ENCODE results near the gene NRP1. TPM values are rescaled to one million over a fixed set of nuclear protein-coding genes. Genes with fewer than 3 reads are reported as not detected.

The NRP1 gene
- total RNA-seq, 4 donors from 2014 or later = 20.4 to 29.0 (median 22.1) TPM

DNA sequence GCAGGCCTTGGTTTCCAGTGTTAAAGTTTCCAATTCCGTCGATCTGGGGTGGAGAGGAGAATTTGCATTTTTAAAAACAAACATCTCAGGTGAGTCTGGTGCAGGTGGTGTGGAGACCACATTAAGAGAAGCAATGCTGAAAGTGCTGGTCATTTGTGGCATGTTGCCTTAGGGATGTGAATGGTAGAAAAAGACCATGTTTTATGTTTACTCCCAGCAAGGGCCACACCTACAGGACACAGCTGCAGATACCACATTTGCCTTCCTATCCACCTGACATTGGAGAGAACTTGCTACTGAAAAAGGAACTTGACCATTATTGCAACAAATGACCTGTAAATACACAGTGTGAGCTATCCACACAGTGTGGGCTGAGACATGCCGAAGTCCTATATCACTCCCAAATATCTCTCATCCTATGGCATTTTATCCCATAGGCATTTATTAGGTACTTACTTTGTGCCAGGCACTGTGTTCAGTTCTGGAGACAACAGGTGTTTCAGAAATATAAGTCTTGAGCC is 183.1 kb downstream of the NRP1 start:
- Histone ChIP-seq H3K36me3 (no peaks in the 10 kb centered on the region), H3K27me3 (no peaks in the 10 kb centered on the region), H3K4me3 (no peak overlapping the region), H3K27ac (no peak overlapping the region), H3K9me3 (no peaks in the 10 kb centered on the region), H3K4me1 (no peaks in the 10 kb centered on the region)
- intact Hi-C loops (cut with DNase I; ENCODE audit: low total_unique reads) (no loop called here), in situ Hi-C loops (cut with MboI; ENCODE audit: low sequenced_read_pairs in 4 of 4) (no loop called here)
- ATAC-seq (no peak), DNase-seq (no peak)
- TF ChIP-seq, protein P1, sequence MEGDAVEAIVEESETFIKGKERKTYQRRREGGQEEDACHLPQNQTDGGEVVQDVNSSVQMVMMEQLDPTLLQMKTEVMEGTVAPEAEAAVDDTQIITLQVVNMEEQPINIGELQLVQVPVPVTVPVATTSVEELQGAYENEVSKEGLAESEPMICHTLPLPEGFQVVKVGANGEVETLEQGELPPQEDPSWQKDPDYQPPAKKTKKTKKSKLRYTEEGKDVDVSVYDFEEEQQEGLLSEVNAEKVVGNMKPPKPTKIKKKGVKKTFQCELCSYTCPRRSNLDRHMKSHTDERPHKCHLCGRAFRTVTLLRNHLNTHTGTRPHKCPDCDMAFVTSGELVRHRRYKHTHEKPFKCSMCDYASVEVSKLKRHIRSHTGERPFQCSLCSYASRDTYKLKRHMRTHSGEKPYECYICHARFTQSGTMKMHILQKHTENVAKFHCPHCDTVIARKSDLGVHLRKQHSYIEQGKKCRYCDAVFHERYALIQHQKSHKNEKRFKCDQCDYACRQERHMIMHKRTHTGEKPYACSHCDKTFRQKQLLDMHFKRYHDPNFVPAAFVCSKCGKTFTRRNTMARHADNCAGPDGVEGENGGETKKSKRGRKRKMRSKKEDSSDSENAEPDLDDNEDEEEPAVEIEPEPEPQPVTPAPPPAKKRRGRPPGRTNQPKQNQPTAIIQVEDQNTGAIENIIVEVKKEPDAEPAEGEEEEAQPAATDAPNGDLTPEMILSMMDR (IDR thresholded peaks at IDR 0.05 in 4 of 5, conservative IDR thresholded peaks at IDR 0.05 in 1 of 5) = no peak
- no peak for TF ChIP-seq POLR2A (IDR thresholded peaks at IDR 0.05)

DNA sequence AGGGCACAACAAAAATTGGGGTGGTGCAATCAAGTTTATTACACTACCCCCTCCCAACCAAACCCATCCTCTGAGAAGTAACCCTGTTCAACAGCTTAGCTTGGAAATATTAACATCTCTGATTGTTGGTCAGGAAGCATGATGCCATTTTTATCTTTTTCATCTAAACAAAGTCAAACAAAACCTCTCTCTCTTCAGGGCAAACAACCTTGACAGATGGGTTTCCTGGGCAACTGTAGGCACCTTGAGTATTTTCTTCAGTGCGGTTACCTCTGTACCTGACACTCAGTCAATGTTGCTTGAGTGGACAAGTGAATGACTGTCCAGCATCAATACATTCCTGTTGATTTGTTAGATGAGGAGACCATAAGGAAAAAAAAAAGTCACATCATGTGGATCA is 183.6 kb downstream of the NRP1 start:
- no peaks in the 10 kb centered on the region for H3K4me1 ChIP-seq

DNA sequence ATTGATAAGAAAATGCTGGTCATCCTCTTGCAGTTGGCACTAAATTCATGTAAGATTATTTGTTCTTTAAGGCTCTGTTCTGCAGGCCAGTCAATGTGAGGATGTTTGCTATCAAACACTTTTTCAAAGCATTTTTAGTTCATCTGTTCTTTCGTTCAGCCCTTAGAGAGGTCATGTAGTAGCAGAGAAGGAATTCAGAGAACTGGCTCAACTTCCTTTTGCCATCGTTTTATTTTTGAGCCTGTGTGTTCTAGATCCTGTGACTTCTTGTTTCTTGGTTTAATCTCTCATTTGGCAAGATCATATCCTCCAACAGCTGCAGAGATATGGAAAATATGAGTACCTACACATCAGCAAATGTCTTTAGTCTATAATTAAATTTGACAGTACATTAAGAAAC is 184.3 kb downstream of the NRP1 start:
- H3K27ac ChIP-seq = no peak overlapping the region
- H3K9me3 ChIP-seq = no peaks in the 10 kb centered on the region
- in situ Hi-C loops (cut with MboI; ENCODE audit: low sequenced_read_pairs in 4 of 4) = no loop called here
- DNase-seq = no peak
- H3K4me1 ChIP-seq = no peaks in the 10 kb centered on the region
- H3K4me3 ChIP-seq = no peak overlapping the region
- TF ChIP-seq, protein P1 (IDR thresholded peaks at IDR 0.05 in 4 of 5, conservative IDR thresholded peaks at IDR 0.05 in 1 of 5) = no peak
- TF ChIP-seq POLR2A (IDR thresholded peaks at IDR 0.05) = no peak
- no peak for ATAC-seq
- no peaks in the 10 kb centered on the region for H3K27me3 ChIP-seq
- H3K36me3 ChIP-seq = no peaks in the 10 kb centered on the region
- intact Hi-C loops (cut with DNase I; ENCODE audit: low total_unique reads) = no loop called here

More for the DNA sequence above, 183.6 kb downstream of the NRP1 start:
- TF ChIP-seq, protein P1 (IDR thresholded peaks at IDR 0.05 in 4 of 5, conservative IDR thresholded peaks at IDR 0.05 in 1 of 5) = no peak
- TF ChIP-seq POLR2A (IDR thresholded peaks at IDR 0.05) = no peak
- intact Hi-C loops (cut with DNase I; ENCODE audit: low total_unique reads) = no loop called here
- no peak for DNase-seq
- Histone ChIP-seq H3K27ac (no peak overlapping the region), H3K9me3 (no peaks in the 10 kb centered on the region), H3K36me3 (no peaks in the 10 kb centered on the region), H3K27me3 (no peaks in the 10 kb centered on the region), H3K4me3 (no peak overlapping the region)
- ATAC-seq = no peak
- in situ Hi-C loops (cut with MboI; ENCODE audit: low sequenced_read_pairs in 4 of 4) = no loop called here

DNA sequence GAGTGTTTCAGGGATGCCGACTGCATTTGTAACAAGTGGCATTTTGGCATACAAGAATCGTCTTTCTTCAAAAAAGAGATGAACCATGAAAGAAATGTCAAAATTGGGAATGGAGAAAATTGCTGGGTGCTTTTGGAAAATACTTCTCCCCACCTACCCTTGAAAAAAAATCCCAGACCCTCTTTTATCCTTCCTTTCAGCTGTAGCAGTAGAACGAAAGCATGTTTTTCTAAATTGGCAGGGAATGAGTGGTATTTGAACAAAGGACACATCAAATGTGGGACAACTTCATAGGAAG is 187.5 kb downstream of the NRP1 start:
- intact Hi-C loops (cut with DNase I; ENCODE audit: low total_unique reads) (no loop called here), in situ Hi-C loops (cut with MboI; ENCODE audit: low sequenced_read_pairs in 4 of 4) (no loop called here)
- ATAC-seq (no peak), DNase-seq (no peak)
- H3K4me3 ChIP-seq = no peak overlapping the region
- no peaks in the 10 kb centered on the region for H3K36me3 ChIP-seq
- H3K4me1 ChIP-seq = no peaks in the 10 kb centered on the region
- H3K27me3 ChIP-seq = no peaks in the 10 kb centered on the region
- no peak overlapping the region for H3K27ac ChIP-seq
- H3K9me3 ChIP-seq = no peaks in the 10 kb centered on the region
- TF ChIP-seq, protein P1 (IDR thresholded peaks at IDR 0.05 in 4 of 5, conservative IDR thresholded peaks at IDR 0.05 in 1 of 5) = no peak
- TF ChIP-seq POLR2A (IDR thresholded peaks at IDR 0.05) = no peak
